K562 (cell line): ENCODE data around the gene SLC25A45. TPM values are rescaled to one million over a fixed set of nuclear protein-coding genes. Genes with fewer than 3 reads are reported as not detected.
A peak's percentile ranks its signal among the peaks of the same experiment; 100 is the strongest.

Experiments used
- GABPA ChIP-seq: fragments of 200-800 bp; sonication (Bioruptor generic); conservative IDR thresholded peaks from 2 replicates; pipeline ENCODE4 v1.6.1; 2016; ENCODE audit warnings: low read depth, missing genetic modification characterization, missing compliant biosample characterization
- HSF4 ChIP-seq: fragments of 250-450 bp; sonication (Bioruptor Pico); IDR thresholded peaks from 2 replicates; pipeline ENCODE4 v2.1.2; 2022; ENCODE audit warnings: mild to moderate bottlenecking, moderate library complexity, borderline replicate concordance
- IRF9 ChIP-seq: fragments of 450-650 bp; IDR thresholded peaks from 2 replicates; pipeline ENCODE4 v1.6.1; 2016; ENCODE audit warnings: missing biosample characterization, missing genetic modification characterization
- NBN ChIP-seq: fragments of 450-650 bp; IDR thresholded peaks from 2 replicates; pipeline ENCODE4 v1.6.1; 2016; ENCODE audit warnings: low read depth, mild to moderate bottlenecking
- NFYB ChIP-seq: IDR thresholded peaks from 2 replicates; pipeline ENCODE4 v1.6.1; 2011; ENCODE audit warnings: mild to moderate bottlenecking, moderate library complexity; ENCODE audit not compliant: insufficient read length; ENCODE audit errors: extremely low read depth
- U2AF1 ChIP-seq: fragments of 200-400 bp; formaldehyde crosslinking; optimal IDR thresholded peaks from 2 replicates; pipeline ENCODE3; 2017; ENCODE audit warnings: mild to moderate bottlenecking, low read depth, low read length, moderate library complexity
- ZBTB33 ChIP-seq: sonication (generic); formaldehyde crosslinking; IDR thresholded peaks from 2 replicates; pipeline ENCODE4 v1.8.1; 2023; ENCODE audit warnings: mild to moderate bottlenecking, missing genetic modification reagents
- polyA plus RNA-seq, 8 experiments: library from polyadenylated mRNA; depleted of rRNA in 4 of 8; stranded (reverse) in 5 of 8; unstranded in 3 of 8; fragments of >200 nt; fragmentation: Nextera tagmentation in 2 of 8; fragmentation: Illumina TruSeq in 1 of 8; extraction: Ambion mirVana in 2 of 8; extraction: Trizol in 1 of 8; gene quantifications; 2 replicates each; pipeline versions ENCODE4 v1.2.1 to v1.2.3, GENCODE V29; 2011 to 2014; ENCODE audit warnings: inconsistent platforms in 1 of 8, missing spikeins in 1 of 8
- total RNA-seq, 7 experiments: library from RNA; depleted of rRNA in 6 of 7; stranded (reverse); fragments of >200 nt in 6 of 7; fragmentation: Illumina TruSeq in 2 of 7; extraction: Trizol in 2 of 7; gene quantifications; 2 replicates each; pipeline versions ENCODE4 v1.2.1 to v1.2.3, GENCODE V29; 2011 to 2021; ENCODE audit warnings: low replicate concordance in 1 of 7
- TF ChIP-seq, protein P1 (sequence below): fragments of 450-650 bp; IDR thresholded peaks from 2 replicates; pipeline ENCODE4 v1.6.1; 2018; ENCODE audit warnings: mild to moderate bottlenecking, low read depth; ENCODE audit not compliant: partially characterized antibody
- TF ChIP-seq, protein P2 (sequence below), 2 experiments: fragments of 450-650 bp in 1 of 2; sonication (generic) in 1 of 2; formaldehyde crosslinking; conservative IDR thresholded peaks; 2 replicates each; pipeline versions ENCODE4 v1.4.0 to v1.8.1; 2020 to 2022; ENCODE audit warnings: mild to moderate bottlenecking in 1 of 2, missing genetic modification reagents in 1 of 2

SLC25A45 gene
- total and polyA plus RNA-seq, 9 of the 15 experiments (the other 6 are each of a cell fraction or from before 2014, with no cell fraction given) = 0.15 to 2.3 (median 0.68) TPM

DNA sequence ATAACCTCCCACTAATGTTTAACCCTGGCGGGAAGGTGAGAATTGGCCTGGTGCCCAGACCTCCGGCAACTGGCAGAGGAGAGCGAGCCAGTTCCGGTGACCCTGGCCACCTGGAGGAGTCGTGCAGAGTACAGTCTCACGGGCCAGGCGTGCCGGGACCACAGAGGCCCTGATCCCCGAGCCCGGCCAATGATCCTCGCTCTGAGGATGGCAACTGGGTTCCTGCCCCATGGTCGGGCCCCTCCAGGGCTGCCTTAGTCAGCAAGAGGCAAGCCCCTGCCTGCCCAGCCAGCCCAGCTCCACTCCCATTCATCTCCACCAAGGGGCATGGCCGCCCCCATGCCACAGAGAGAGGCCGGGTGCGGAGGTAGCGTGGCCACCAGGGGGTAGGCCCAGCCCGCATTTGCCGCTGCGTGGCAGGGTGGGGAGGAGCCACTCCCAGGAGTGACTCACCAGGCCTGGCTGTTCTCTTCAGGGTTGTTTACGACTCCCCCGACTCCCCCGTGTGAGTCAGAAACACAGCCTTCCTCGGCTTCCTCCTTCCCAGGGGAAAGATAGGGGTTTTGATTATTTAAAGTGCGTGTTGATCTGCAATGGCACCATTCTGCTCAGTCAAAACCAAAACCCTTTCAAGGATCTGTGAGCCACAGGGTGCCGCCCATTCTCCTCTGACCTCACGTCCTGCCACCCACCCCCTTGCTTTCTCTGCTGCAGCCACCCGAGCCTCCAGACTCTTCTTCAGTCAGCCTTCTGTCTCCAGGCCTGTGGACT lies at the start of gene SLC25A45 (continued):
- TF ChIP-seq ZBTB33 (CRISPR knock-in tag) = peak; percentile 68
- TF ChIP-seq, protein P1, sequence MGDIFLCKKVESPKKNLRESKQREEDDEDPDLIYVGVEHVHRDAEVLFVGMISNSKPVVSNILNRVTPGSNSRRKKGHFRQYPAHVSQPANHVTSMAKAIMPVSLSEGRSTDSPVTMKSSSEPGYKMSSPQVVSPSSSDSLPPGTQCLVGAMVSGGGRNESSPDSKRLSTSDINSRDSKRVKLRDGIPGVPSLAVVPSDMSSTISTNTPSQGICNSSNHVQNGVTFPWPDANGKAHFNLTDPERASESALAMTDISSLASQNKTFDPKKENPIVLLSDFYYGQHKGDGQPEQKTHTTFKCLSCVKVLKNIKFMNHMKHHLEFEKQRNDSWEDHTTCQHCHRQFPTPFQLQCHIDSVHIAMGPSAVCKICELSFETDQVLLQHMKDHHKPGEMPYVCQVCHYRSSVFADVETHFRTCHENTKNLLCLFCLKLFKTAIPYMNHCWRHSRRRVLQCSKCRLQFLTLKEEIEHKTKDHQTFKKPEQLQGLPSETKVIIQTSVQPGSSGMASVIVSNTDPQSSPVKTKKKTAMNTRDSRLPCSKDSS = no peak
- TF ChIP-seq, protein P2, sequence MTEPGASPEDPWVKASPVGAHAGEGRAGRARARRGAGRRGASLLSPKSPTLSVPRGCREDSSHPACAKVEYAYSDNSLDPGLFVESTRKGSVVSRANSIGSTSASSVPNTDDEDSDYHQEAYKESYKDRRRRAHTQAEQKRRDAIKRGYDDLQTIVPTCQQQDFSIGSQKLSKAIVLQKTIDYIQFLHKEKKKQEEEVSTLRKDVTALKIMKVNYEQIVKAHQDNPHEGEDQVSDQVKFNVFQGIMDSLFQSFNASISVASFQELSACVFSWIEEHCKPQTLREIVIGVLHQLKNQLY (CRISPR knock-in tag; conservative IDR thresholded peaks at IDR 0.05) = peak in 1 of 2 experiments; percentile 89; a peak in 1 of 4 replicates
- peak; percentile 85; the same call in 1 of the 2 replicates for TF ChIP-seq NBN
- TF ChIP-seq IRF9 = no peak
- no peak for TF ChIP-seq U2AF1
- TF ChIP-seq GABPA = peak; percentile 53
- TF ChIP-seq HSF4 (CRISPR knock-in tag) = peak; percentile 28; the same call in 1 of the 2 replicates
- TF ChIP-seq NFYB = no peak
